Colonic mucosa (tissue), 4 donors: Measurements from ENCODE around the gene STH. TPM values are rescaled to one million over a fixed set of nuclear protein-coding genes. Genes with fewer than 3 reads are reported as not detected.
A peak's percentile ranks its signal among the peaks of the same experiment; 100 is the strongest.

Source experiments
- DNase-seq: peaks from one replicate; pipeline ENCODE4 v3.0.0-alpha.2; 2020
- H3K27ac ChIP-seq: fragments of 200-600 bp; one replicate; pipeline ENCODE4 v1.8.0; 2021
- H3K27me3 ChIP-seq: fragments of 200-600 bp; one replicate; pipeline ENCODE4 v1.8.0; 2021
- H3K36me3 ChIP-seq: fragments of 200-600 bp; one replicate; pipeline ENCODE4 v1.8.0; 2021
- H3K4me1 ChIP-seq: fragments of 200-600 bp; one replicate; pipeline ENCODE4 v1.8.0; 2021; ENCODE audit warnings: mild to moderate bottlenecking
- H3K4me3 ChIP-seq: fragments of 200-600 bp; one replicate; pipeline ENCODE4 v1.8.0; 2021
- H3K9ac ChIP-seq, 2 donors: one replicate each; pipeline ENCODE4 v1.7.0; 2013; ENCODE audit warnings: control low read depth in 2 of 2, low read depth in 2 of 2, low read length in 2 of 2
- H3K9me3 ChIP-seq: fragments of 200-600 bp; one replicate; pipeline ENCODE4 v1.8.0; 2021
- CTCF ChIP-seq: fragments of 200-600 bp; IDR thresholded peaks from one replicate; pipeline ENCODE4 v1.8.0; 2022; ENCODE audit warnings: antibody characterized with exemption, mild to moderate bottlenecking
- intact Hi-C: fragments of 100-400 bp; cut with DNase I; formaldehyde crosslinking; loops from one replicate; pipeline ENCODE4 v1.14.1; 2022
- total RNA-seq, 2 donors: library from RNA; stranded (reverse); fragmentation: NEBNext Ultra II Directional in 1 of 2; extraction: Animal tissue kit (Norgen Biotek cat#: 25700) in 1 of 2; gene quantifications; one replicate each; pipeline ENCODE4 v1.2.1, GENCODE V29; 2021
- donor health status: healthy.
- donor health status: DM: no; HTN: no; CAD: no.
- donor health status: DM: no; HTN: no; CAD: no.

The STH gene
- total RNA-seq, 2 donors from 2014 or later: not detected

- Histone ChIP-seq H3K27ac (no peak overlapping the region), H3K9ac (no peak overlapping the region)
- DNase-seq: peak; percentile 40
Observed at GRCh38 chr17:45973099-45973780, 25.8 kb upstream of the STH start.

GRCh38 chr17:45973946-45974859, 24.8 kb upstream of the STH start:
- intact Hi-C loops: no loop called here
- Histone ChIP-seq H3K27ac (no peak overlapping the region), H3K4me3 (no peak overlapping the region), H3K4me1 (no peaks in the 10 kb centered on the region), H3K9me3 (no peaks in the 10 kb centered on the region), H3K9ac (no peak overlapping the region), H3K36me3 (no peaks in the 10 kb centered on the region), H3K27me3 (no peaks in the 10 kb centered on the region)
- DNase-seq: no peak
- no peak for TF ChIP-seq CTCF

More at GRCh38 chr17:45973099-45973780, 25.8 kb upstream of the STH start:
- TF ChIP-seq CTCF: no peak
- H3K9me3 ChIP-seq: no peaks in the 10 kb centered on the region
- H3K4me3 ChIP-seq: no peak overlapping the region
- intact Hi-C loops: no loop called here
- H3K27me3 ChIP-seq: no peaks in the 10 kb centered on the region
- H3K36me3 ChIP-seq: no peaks in the 10 kb centered on the region
- H3K4me1 ChIP-seq: no peaks in the 10 kb centered on the region

GRCh38 chr17:45974916-45975630, 24.0 kb upstream of the STH start:
- Histone ChIP-seq H3K4me1 (no peaks in the 10 kb centered on the region), H3K4me3 (no peak overlapping the region), H3K27me3 (no peaks in the 10 kb centered on the region), H3K9ac (no peak overlapping the region), H3K27ac (no peak overlapping the region), H3K36me3 (no peaks in the 10 kb centered on the region), H3K9me3 (no peaks in the 10 kb centered on the region)
- no peak for TF ChIP-seq CTCF
- intact Hi-C loops: no loop called here
- DNase-seq: no peak

GRCh38 chr17:45975640-45976295, 23.3 kb upstream of the STH start:
- no peak for TF ChIP-seq CTCF
- Histone ChIP-seq H3K36me3 (no peaks in the 10 kb centered on the region), H3K9me3 (no peaks in the 10 kb centered on the region), H3K4me3 (no peak overlapping the region), H3K4me1 (no peaks in the 10 kb centered on the region), H3K27ac (no peak overlapping the region), H3K27me3 (no peaks in the 10 kb centered on the region), H3K9ac (no peak overlapping the region)
- no peak for DNase-seq
- intact Hi-C loops: no loop called here

GRCh38 chr17:45976391-45976754, 22.7 kb upstream of the STH start:
- TF ChIP-seq CTCF: no peak
- Histone ChIP-seq H3K27me3 (no peaks in the 10 kb centered on the region), H3K36me3 (no peaks in the 10 kb centered on the region), H3K4me1 (no peaks in the 10 kb centered on the region), H3K27ac (no peak overlapping the region), H3K9me3 (no peaks in the 10 kb centered on the region), H3K9ac (no peak overlapping the region), H3K4me3 (no peak overlapping the region)
- intact Hi-C loops: no loop called here
- DNase-seq: no peak
